GM12878 (cell line): Measurements from ENCODE around the gene LTK. TPM values are rescaled to one million over a fixed set of nuclear protein-coding genes. Genes with fewer than 3 reads are reported as not detected.
A peak's percentile ranks its signal among the peaks of the same experiment; 100 is the strongest.

Source experiments
- BCL3 ChIP-seq: IDR thresholded peaks from 2 replicates; pipeline ENCODE4 v1.6.1; 2011; ENCODE audit warnings: borderline replicate concordance, low read depth, mild to moderate bottlenecking, moderate library complexity, low read length; ENCODE audit not compliant: insufficient read depth, poor library complexity, severe bottlenecking
- BRCA1 ChIP-seq: IDR thresholded peaks from 2 replicates; pipeline ENCODE4 v1.6.1; 2011; ENCODE audit warnings: low read depth, low read length, improper control_type of control experiment
- EED ChIP-seq: sonication (generic); IDR thresholded peaks from 2 replicates; pipeline ENCODE4 v1.6.1; 2016; ENCODE audit warnings: antibody characterized with exemption, low read depth
- EGR1 ChIP-seq, 2 experiments: IDR thresholded peaks; 1 replicate in 1 of 2; 2 replicates in 1 of 2; pipeline ENCODE4 v1.6.1; 2011 to 2012; ENCODE audit warnings: low read depth in 2 of 2, low read length in 2 of 2, borderline replicate concordance in 1 of 2, mild to moderate bottlenecking in 1 of 2, moderate library complexity in 1 of 2
- FOS ChIP-seq: IDR thresholded peaks from 3 replicates; pipeline ENCODE4 v1.6.1; 2011; ENCODE audit warnings: borderline replicate concordance; ENCODE audit not compliant: insufficient read length; ENCODE audit errors: extremely low read depth
- HCFC1 ChIP-seq: fragments of 150-350 bp; IDR thresholded peaks from 2 replicates; pipeline ENCODE4 v1.6.1; 2014; ENCODE audit warnings: low read length
- IKZF1 ChIP-seq: fragments of 450-650 bp; conservative IDR thresholded peaks from 2 replicates; pipeline ENCODE4 v1.6.1; 2017; ENCODE audit warnings: antibody characterized with exemption, mild to moderate bottlenecking
- JUND ChIP-seq: IDR thresholded peaks from 2 replicates; pipeline ENCODE4 v1.6.1; 2012; ENCODE audit warnings: low read depth, mild to moderate bottlenecking, low read length, improper control_type of control experiment, moderate library complexity
- MTA3 ChIP-seq: IDR thresholded peaks from 2 replicates; pipeline ENCODE4 v1.6.1; 2012; ENCODE audit warnings: low read length, inconsistent platforms, borderline replicate concordance
- NFIC ChIP-seq: IDR thresholded peaks from 2 replicates; pipeline ENCODE4 v1.6.1; 2012; ENCODE audit warnings: low read depth, mild to moderate bottlenecking, inconsistent platforms, low read length, moderate library complexity
- NFXL1 ChIP-seq: fragments of 450-650 bp; IDR thresholded peaks from 2 replicates; pipeline ENCODE4 v1.6.1; 2017; ENCODE audit warnings: antibody characterized with exemption, mild to moderate bottlenecking, borderline replicate concordance
- RAD21 ChIP-seq: IDR thresholded peaks from 2 replicates; pipeline ENCODE4 v1.6.1; 2011; ENCODE audit warnings: mild to moderate bottlenecking, low read depth, low read length, moderate library complexity; ENCODE audit not compliant: insufficient read depth
- RBBP5 ChIP-seq: fragments of 200-600 bp; sonication (generic); conservative IDR thresholded peaks from 2 replicates; pipeline ENCODE4 v1.6.1; 2016
- SKIL ChIP-seq: fragments of 450-650 bp; IDR thresholded peaks from 2 replicates; pipeline ENCODE4 v1.6.1; 2017; ENCODE audit warnings: mild to moderate bottlenecking, low read depth, inconsistent platforms; ENCODE audit not compliant: poor library complexity, severe bottlenecking
- polyA plus RNA-seq, 11 experiments: library from polyadenylated mRNA; depleted of rRNA in 4 of 11; unstranded in 6 of 11; stranded (reverse) in 5 of 11; fragments of >200 nt; fragmentation: Nextera tagmentation in 4 of 11; fragmentation: Illumina TruSeq in 1 of 11; extraction: Ambion mirVana in 4 of 11; extraction: Trizol in 1 of 11; gene quantifications; 1 replicate in 1 of 11; 2 replicates in 10 of 11; pipeline versions ENCODE4 v1.2.1 to v1.2.3, GENCODE V29; 2011 to 2016; ENCODE audit warnings: inconsistent platforms in 2 of 11, missing spikeins in 2 of 11, low read depth in 1 of 11
- total RNA-seq, 4 experiments: library from RNA; depleted of rRNA in 3 of 4; stranded (reverse); fragments of >200 nt in 3 of 4; fragmentation: Illumina TruSeq in 1 of 4; extraction: Trizol in 1 of 4; gene quantifications; 2 replicates each; pipeline versions ENCODE4 v1.2.1 to v1.2.3, GENCODE V29; 2013 to 2021
- TF ChIP-seq, protein P1 (sequence below): IDR thresholded peaks from 2 replicates; pipeline ENCODE4 v1.6.1; 2011; ENCODE audit warnings: low read depth, mild to moderate bottlenecking, low read length, moderate library complexity, borderline replicate concordance; ENCODE audit errors: extremely low read depth
- TF ChIP-seq, protein P2 (sequence below), 3 experiments: IDR thresholded peaks in 2 of 3; conservative IDR thresholded peaks in 1 of 3; 2 replicates each; pipeline ENCODE4 v1.5.1; 2011; ENCODE audit warnings: low read depth in 3 of 3, low read length in 3 of 3, mild to moderate bottlenecking in 3 of 3, control low read depth in 2 of 3, moderate library complexity in 2 of 3, inconsistent platforms in 1 of 3, mixed read lengths in 1 of 3; ENCODE audit not compliant: control insufficient read depth in 2 of 3, insufficient read depth in 1 of 3; ENCODE audit errors: extremely low read depth in 1 of 3

LTK gene
- total and polyA plus RNA-seq, 10 of the 15 experiments (the other 5 are each of a cell fraction or from before 2014, with no cell fraction given): 0.07 to 0.80 (median 0.20) TPM; not detected in 1

DNA sequence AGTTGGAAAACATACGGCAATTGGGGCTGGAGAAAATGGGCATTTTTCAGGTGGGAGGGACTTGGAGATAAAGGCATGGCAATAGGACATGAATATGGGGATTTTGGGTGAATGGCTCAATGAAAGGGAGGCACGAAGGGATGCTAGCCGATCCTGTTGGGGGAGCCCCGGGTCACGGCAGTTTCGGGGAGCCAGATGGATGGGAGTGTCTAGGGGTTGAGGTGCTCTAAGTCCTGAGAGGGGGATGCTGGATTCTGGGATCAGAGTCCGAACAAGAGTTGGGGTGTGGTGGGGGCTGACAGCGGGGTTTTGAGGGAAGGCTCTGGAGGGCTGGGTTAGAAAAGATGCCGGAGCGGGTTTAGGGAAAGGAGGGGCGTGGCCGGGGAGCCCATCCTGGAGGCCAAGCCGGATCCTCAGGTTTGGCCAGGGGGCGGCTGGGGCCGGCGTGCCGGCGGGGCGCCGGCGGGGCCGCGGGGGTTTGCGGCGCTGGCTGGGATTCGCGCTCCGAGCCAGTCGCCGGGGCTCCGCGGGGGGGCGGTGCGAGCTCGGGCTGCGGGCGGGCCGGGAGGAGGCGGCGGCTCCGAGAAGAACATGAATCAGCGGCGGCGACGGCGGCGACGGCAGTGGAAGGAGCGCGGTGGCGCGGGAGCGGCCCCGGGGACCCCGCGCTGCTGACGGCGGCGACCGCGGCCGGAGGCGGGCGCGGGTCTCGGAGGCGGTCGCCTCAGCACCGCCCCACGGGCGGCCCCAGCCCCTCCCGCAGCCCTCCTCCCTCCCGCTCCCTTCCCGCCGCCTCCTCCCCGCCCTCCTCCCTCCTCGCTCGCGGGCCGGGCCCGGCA, 45.0 kb upstream of the LTK start, which contains the start of gene TYRO3 (continued):
- no peak for TF ChIP-seq SKIL
- no peak for TF ChIP-seq NFIC
- peak; percentile 31; the same call in 1 of the 2 replicates for TF ChIP-seq EED
- no peak for TF ChIP-seq IKZF1
- peak; percentile 20; the same call in 1 of the 2 replicates for TF ChIP-seq RAD21
- no peak for TF ChIP-seq BRCA1
- TF ChIP-seq RBBP5: no peak
- TF ChIP-seq EGR1 (IDR thresholded peaks at IDR 0.05; ENCODE audit: borderline replicate concordance in 1 of 2, low read depth in 2 of 2, low read length in 2 of 2): no peak
- TF ChIP-seq NFXL1: peak; percentile 90
- TF ChIP-seq, protein P1, sequence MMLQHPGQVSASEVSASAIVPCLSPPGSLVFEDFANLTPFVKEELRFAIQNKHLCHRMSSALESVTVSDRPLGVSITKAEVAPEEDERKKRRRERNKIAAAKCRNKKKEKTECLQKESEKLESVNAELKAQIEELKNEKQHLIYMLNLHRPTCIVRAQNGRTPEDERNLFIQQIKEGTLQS: no peak
- TF ChIP-seq, protein P2, sequence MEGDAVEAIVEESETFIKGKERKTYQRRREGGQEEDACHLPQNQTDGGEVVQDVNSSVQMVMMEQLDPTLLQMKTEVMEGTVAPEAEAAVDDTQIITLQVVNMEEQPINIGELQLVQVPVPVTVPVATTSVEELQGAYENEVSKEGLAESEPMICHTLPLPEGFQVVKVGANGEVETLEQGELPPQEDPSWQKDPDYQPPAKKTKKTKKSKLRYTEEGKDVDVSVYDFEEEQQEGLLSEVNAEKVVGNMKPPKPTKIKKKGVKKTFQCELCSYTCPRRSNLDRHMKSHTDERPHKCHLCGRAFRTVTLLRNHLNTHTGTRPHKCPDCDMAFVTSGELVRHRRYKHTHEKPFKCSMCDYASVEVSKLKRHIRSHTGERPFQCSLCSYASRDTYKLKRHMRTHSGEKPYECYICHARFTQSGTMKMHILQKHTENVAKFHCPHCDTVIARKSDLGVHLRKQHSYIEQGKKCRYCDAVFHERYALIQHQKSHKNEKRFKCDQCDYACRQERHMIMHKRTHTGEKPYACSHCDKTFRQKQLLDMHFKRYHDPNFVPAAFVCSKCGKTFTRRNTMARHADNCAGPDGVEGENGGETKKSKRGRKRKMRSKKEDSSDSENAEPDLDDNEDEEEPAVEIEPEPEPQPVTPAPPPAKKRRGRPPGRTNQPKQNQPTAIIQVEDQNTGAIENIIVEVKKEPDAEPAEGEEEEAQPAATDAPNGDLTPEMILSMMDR (IDR thresholded peaks at IDR 0.05 in 2 of 3, conservative IDR thresholded peaks at IDR 0.05 in 1 of 3; ENCODE audit: control insufficient read depth in 2 of 3, extremely low read depth in 1 of 3, insufficient read depth in 1 of 3, low read depth in 3 of 3, low read length in 3 of 3): peak in 1 of 3 experiments; percentile 14; a peak in 1 of 6 replicates
- no peak for TF ChIP-seq HCFC1
- TF ChIP-seq BCL3: no peak
- no peak for TF ChIP-seq JUND
- no peak for TF ChIP-seq MTA3
- TF ChIP-seq FOS: no peak
